Left kidney (tissue), 2 donors: Measurements from ENCODE around the gene LPP. TPM values are rescaled to one million over a fixed set of nuclear protein-coding genes. Genes with fewer than 3 reads are reported as not detected.
"Not testable (repeated sequence)": the region's sequence is repeated elsewhere in the genome, so short reads cannot be mapped to it uniquely, and the experiment has no call there.

ENCODE experiments used
- DNase-seq: peaks from one replicate; pipeline ENCODE4 v3.0.0-alpha.2; 2013
- polyA plus RNA-seq: library from polyadenylated mRNA; unstranded; fragments of 120-200 nt; gene quantifications from one replicate; pipeline ENCODE4 v1.2.1, GENCODE V29; 2013; ENCODE audit not compliant: insufficient read length

Gene LPP
- polyA plus RNA-seq, 1 donor: 32.9 TPM

DNA sequence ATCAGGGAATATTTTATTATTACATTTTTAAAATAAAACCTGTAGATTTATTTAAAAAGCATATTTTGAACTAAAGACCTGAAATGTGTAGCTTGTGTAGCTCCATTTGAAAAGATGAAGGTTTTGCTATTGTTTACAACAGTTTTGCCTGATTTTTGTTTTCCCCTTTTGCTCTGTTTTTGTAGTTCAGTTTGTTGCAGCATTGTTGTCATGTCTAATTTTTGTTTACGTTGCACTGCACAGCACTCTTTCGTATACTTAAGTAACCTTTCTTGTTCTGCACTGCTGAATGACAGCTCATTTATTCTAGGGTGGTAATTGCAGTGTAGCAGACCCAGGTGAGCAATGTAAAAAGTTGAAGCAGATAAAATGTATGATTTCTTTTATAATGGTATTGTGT is 435.8 kb downstream of the LPP start:
- no peak for DNase-seq

DNA sequence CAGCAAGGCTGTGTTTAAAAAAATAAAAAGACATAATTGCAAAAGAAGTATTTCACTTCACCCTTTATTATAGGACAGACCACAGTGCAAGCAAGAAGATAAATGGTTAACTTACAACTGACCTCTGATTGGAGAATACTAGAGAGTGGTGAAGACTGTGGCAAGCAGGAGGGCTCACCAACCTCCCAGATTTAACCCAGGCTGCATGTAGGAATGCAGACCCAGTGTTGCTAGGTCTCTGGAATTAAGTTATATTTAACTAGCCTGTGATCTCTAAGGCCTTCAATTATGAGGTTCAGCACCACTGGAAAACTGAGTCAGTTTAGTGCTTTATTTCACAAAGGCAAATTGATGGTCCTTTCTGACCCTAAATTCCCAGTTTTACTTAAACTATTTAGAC is 436.6 kb downstream of the LPP start:
- DNase-seq: no peak

DNA sequence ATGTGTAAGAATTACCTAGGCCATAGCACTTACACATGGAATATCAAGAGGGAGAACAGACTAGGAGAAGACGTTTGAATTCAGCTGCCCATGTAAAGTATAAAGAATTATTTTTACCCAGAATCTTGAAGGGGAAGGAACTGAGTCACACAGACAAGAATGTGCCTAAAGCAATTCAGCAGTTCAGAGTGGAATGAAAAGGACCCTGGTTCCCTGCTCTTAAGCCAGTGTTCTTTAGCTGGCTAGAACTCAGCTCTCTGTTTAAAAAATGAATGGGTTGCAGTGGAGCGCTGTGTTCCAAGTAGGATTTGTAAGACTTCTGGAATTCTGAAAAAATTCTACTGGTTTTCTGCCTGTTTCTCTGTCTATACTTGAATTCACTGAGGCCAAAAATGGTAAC is 440.2 kb downstream of the LPP start:
- DNase-seq: no peak

DNA sequence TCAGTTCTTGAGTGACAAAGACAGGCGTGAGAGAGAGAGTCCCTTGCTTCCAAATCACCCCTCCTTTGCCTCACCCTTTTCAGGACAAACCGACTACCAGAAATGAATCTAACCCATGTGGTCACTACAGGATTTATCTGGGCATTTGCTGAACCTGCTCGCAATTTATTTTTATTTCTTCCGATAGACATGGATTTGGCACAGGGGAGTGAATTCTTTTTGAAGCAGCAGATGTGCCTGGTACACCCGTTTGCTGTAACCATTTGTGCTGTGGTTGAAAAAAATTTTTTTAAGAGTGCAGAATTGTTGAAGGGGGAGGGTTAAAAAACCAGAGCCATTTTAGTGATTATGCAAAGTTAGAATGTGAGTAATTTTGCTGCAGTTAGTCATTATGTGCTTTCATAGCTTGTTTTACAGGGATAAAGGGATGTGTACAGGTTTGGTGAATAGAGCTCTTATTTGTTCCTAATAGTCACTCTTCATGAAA is 442.0 kb downstream of the LPP start:
- no peak for DNase-seq

DNA sequence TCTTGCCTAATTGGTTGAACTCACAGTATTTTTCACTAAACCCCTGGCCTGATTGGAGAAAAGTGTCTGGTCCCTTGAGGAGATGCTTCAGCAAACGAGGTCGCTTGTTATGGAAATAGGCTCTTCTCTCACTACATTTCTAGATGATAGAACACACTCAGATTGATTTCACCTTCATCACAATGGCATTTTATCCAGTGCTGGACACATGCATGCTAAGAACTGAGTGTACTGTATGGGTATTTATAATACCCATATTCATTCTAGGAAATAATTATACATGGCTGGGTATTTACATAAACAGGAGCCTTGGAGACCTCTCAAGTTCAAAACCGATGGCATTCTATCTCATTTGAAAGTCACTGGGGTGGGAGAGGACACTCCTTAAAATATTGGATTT is 444.9 kb downstream of the LPP start:
- DNase-seq: no peak

DNA sequence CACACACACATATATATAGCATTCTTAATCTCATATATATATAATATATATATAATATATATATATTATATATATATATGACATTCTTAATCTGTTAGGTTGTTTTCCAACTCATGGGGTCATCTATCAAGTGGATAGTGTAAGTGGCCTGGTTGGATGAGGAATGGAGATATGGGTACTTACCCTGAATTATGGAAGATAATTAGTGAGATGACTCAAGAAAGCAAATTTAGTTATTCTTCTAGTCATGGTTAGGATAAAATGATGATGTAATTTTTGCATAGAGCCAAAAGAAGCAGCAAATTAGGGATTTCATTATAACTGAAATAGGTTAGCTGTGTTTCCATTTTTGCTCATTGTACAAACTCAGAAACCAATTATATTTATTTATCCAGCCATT is 448.2 kb downstream of the LPP start:
- no peak for DNase-seq

DNA sequence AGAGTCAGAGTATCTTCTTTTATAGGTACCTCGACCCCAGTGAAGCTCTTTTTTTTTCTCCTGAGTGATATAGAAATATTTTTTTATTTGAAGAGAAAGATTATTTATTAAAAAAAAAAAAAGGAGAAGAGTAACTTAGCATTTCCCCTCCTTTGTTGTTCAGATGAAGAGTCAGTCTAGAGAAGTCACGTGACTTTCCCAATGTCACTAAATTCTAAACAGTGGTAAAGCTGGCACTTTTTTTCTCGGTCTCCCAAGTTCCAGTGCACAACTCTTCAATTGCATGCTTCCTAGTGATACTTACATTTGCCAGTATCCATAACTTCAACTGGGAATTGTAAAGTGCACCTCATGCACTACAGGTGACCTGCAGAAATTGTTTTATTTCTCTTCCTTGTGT is 448.7 kb downstream of the LPP start:
- no peak for DNase-seq

DNA sequence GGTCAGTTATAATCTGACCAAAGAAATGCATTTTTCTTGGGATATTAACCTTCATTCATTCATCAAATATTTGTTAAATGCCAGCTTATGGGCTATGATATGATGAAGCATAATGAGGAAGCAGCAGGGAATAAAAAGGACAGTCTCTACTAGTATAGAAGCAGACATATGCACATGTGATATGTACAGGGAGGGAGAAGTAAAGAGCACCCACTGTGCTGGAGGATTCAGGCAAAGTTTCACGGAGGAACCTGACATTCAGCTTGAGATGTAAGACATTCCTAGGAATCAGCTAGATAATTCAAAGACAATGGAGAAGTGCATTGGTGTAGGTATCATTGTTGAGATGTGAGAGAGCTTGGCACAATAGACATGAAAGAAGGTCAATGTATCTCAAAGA is 450.7 kb downstream of the LPP start:
- no peak for DNase-seq

DNA sequence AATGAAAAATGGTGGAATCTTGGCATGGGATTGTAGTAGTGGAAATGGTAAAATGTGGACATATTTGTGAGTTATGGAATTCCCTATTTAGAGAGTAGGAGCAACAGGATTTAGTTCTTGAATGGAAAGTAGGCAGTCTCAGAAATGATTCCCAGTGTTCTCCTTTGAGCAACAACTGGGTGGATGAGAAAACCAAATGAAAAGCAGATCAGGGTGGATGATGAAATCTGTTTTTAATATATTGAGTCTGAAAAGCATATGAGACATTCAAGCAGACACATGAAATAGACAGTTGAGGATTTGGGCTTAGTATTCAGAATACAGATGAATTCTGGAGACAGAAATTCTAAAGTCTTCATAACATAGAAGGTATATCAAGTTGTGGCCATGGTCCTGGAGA is 451.3 kb downstream of the LPP start:
- DNase-seq: no peak

DNA sequence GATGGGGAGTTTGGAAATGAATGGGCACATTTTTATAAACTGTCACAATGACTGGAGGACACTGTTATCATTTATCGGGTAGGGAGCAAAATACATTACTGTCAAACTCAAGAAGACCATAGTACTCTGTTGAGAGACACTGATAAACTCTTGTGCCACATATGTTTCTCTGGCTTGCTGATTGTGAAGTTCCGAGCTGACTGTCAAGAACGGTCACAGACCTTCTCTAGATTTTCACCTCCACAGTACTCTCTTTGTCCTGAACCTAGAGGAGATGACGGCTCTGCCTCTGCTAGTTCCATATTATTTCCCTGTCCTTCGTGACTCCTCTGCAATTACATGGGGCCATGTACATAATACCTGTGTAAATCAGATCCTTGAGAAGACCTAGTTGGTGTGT is 451.9 kb downstream of the LPP start:
- no peak for DNase-seq

DNA sequence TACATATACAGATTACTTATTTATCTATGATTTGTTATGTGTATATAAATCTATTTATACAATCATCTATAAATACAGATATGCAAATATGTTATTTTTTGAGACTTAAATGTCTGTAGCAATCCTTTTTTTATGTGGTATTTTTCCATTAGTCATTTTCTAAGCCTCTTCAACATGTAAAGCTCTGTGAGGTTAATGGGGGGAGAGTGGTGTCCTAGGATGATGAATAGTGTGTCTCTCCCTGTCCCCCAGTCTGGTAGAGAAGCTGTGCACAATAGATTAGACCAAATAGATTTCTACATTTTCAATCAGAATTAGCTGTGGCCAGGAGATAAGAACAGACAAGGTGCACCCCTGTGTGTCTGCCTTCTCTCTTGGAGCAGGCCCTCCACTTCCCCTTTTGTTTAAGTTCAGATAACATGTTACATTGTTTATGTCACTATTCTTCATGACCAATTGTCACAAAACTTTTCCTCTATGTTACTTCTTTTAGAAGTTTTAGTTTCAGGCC is 453.9 kb downstream of the LPP start:
- no peak for DNase-seq

DNA sequence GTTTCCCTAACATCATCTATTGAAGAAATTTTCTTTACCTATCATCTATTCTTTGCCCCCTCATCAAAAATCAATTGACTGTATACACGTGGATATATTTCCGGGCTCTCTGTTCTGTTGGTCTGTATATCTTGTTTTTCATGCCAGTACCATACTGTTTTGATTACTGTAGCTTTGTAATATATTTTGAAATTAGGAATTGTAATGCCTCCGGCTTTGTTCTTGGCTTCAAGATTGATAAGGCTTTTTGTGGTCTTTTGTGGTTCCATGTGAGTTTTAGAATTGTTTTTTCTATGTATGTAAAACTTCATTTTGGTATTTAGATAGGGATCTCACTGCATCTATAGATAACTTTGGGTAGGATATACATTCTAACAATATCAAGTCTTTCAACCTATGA is 454.4 kb downstream of the LPP start:
- no peak for DNase-seq

DNA sequence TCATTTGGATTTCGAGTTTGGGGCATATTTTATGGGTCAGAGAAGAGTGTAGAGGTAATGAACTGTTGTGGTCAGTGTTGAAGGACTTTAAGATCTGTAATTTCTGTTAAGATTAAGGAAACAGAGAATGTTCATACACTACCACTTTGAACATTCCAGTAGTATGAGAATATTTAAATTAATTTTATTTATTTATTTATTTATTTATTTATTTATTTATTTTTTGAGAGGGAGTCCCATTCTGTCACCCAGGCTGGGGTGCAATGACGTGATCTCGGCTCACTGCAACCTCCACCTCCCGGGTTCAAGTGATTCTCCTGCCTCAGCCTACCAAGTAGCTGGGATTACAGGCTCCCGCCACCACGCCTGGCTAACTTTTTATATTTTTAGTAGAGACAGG is 459.8 kb downstream of the LPP start:
- not testable (repeated sequence) for DNase-seq

DNA sequence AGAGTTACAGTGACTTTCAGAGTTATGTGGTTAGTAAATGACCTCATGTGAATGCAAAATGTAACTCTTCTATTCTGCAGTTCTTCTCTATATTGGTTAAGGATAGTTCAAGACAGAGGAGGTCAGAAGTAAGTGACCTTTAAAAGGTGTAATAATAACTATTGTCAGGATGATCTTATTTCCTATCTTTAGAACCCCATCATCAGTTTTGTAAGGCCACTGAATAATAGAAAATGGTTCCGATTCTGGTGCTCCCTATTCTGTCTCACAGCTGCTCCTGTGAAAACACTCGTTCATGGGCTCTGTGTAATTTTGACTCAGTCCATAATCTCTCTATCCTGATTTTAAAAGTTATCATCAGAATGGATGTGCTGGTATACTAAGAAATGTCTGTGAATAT is 463.3 kb downstream of the LPP start:
- DNase-seq: no peak

DNA sequence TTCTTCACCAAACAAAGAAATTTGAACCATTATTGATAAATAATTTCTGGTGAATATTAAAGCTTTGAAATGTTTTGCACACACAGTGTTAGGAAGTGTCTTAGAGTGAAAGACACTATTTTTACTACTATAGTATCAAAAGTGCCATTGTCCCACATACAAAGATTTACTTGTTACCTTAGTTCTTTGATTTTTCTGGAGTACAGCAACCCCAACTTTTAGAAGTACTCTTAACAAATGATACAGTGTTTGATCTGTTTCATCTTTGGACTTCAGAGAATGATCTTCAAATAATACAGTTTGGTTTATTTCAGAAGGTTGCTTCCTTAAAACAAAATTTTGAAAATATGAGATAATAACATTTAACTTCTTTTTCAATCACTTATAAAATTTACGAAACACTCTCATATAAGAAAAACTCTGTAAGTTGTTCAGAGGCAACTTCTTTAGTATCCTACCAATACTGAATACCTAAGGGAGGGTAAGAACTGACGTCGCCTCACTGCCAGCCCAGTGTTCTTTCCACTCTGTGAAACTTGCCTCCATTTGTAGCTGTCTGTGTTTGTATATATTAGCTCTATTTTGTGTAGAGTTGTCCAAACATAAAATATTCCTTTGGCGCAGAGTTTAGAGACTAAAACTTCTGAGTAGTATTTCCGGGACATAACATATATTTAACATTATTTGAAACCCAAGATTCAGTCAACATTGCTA is 464.2 kb downstream of the LPP start:
- no peak for DNase-seq

DNA sequence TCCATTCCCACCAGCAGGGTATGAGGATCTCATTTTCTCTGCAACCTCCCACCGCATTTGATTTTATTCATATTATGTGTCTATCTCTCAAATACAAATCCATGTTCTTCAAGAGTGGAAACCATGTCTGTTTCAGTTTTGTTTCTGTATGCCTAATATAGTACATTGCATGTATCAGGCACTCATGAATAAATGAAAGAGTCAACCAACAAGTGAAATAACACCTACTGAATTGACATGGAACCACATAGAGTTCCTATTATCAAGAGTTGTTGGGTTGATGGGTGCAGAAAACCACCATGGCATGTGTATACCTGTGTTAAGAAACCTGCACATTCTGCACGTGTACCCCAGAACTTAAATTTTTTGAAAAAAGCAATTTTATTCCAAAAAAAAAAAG is 466.8 kb downstream of the LPP start:
- DNase-seq: no peak

DNA sequence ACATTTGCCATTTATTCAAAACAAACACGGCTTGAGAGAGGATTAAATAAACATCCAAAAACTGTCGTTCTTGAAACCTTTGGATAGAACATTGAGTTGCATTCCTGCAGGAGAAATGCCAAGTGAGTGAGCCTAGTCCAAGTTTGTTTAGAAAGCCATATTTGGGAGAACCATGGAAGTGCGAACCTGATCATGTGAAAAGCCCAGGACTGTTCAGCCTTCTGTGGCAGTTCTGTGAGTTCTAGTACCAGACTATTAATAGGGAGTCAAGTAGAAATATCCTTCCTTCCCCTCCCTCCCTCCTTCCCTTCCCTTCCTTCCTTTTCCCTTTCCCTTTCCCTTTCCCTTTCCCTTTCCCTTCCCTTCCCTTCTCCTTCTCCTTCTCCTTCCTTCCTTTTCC is 470.4 kb downstream of the LPP start:
- DNase-seq: no peak

DNA sequence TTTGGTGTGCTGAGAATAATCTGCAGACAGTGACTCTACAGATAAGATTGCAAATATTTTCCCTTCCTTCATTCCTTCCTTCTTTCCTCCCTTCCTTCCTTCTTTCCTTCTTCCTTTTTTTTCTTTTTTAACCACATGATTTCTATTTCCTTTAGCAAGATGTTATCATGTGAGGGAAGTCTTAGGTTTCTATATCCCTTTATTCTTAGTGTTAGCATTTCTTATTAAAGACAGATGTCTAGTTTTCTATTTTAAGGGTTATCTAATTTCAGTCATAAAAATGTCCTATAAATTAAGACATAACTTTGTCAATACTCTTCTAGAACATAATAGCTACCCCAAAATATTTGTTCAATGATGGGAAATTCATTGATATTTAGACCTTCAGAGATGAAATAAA is 470.9 kb downstream of the LPP start:
- DNase-seq: no peak

DNA sequence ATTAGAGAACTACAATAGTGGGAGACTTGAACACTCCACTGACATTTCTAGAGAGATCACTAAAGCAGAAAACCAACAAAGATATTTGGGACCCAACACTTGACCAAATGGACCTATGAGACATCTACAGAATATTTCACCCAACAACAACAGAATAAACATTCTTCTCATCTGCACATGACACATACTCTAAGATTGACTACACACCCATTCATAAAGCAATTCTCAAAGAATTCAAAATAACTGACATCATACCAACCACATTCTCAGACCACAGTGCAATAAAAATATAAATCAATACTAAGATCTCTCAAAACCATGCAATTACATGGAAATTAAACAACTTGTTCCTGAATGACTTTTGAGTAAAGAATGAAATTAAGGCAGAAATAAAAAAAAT is 473.7 kb downstream of the LPP start:
- DNase-seq: no peak

DNA sequence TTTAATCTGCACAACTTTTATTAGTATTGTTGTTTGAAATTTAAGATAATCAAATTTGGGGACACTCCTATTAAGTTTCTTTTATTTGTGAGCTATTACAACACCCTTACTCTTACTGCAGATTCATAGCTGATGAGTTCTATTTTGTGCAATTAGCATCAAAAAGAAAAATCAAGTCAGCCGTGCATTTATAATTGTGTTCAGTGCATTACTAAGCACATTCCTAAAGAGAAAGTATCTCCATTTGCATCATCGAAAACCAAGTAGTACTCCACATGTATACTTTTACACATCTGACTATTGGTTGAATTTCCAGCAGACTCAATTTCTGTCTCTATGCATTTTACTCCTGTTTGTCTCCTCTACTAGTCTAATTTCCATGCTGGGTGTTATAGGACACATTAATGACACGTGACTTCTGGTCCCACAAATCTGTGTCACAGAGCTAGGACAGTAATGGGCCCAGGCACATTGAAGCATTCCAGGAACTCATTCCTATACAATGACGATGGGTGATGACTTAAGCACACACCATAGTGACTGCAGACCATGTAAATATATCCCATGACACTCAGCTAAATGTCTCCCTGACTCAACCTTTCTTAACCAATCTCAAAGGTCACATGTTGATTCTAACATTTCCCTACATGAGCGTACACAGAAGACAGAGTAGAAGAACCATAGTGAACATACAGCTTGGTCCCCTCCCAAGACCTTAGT is 477.5 kb downstream of the LPP start:
- no peak for DNase-seq

DNA sequence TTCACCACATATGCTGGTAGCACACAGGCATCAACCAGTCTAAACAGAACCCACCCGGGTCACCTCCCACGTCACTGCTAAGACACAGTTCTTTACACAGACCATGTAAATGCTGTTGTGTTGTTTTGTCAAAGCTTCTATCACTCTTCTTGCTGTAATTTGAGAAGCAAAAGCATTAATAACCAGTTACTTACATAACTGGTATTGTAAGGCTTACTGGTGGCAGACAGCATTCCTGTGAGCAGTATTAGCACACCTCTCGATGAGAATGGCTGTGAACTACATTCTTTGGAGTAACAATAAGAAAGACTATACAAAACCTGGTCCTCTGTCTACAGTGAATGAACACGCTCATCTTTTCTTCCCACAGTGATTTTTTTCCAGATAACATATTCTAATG is 479.2 kb downstream of the LPP start:
- no peak for DNase-seq

DNA sequence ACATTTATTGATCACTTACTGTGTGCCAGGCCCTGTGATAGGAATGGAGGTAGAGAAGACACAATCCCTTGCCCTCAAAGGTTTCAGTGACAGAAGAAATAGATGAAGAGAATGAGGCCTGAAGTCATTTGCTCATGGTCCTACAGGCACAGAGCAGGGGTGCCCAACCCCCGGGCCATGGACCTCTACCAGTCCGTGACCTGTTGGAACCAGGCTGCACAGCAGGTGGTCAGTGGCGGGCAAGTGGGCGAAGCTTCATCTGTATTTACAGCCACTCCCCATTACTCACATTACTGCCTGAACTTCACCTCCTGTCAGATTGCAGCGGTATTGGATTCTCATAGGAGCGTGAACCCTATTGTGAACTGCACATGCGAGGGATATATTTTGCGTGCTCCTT is 480.3 kb downstream of the LPP start:
- DNase-seq: no peak

DNA sequence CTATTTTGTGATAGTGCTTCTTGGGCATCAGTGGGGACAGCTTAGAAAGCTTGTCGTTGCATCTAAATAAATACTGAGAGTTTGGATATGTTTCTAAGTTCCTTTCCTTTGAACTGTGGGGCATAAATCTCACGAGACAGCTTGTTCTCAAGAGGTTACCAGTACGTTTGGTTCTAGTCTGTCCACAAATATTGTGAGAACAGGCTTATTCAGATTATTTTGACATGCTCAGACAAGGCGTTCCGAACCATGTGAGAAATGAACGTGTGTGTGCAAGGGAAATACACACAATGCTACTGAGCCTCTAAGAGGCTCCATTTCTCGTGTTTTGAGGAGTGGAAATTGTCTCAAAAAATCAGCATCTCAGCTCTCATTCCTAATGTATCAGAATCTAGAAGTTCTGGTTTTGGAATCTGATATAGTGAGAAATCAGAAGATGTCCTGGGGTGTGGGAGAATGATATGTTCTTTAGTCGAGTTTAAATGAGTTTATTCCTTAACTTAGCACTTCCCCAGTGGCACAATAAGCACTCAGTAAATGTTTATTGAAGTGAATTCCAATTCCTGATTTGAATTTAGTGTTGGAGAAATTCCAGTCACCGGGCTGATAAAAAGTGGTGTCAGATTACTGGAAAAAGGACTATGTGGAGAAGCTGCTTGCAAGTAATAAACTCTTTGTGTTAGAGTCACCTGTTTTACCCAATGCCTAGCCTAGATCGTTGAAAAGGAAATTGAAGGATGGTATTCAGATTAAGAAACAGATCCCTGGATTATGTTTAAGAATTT is 481.5 kb downstream of the LPP start:
- DNase-seq: peak; percentile 4
